Spleen (tissue), 11 donors: ENCODE measurements around the gene PAFAH2. TPM values are rescaled to one million over a fixed set of nuclear protein-coding genes. Genes with fewer than 3 reads are reported as not detected.

Source experiments
- DNase-seq: peaks from one replicate; pipeline ENCODE4 v3.0.0-alpha.2; 2020
- H3K27ac ChIP-seq, 8 donors: fragments of 200-600 bp; sonication (generic) in 7 of 8; 1 replicate in 4 of 8; 2 replicates in 4 of 8; pipeline versions ENCODE4 v1.5.0 to v1.8.0; 2016 to 2021; ENCODE audit warnings: inconsistent platforms in 4 of 8, mild to moderate bottlenecking in 4 of 8, moderate library complexity in 1 of 8
- H3K27me3 ChIP-seq, 7 donors: fragments of 200-600 bp; sonication (generic) in 6 of 7; replicated peaks in 1 of 7; 1 replicate in 4 of 7; 2 replicates in 3 of 7; pipeline versions ENCODE4 v1.5.0 to v1.8.0; 2016 to 2021; ENCODE audit warnings: inconsistent platforms in 3 of 7, mild to moderate bottlenecking in 1 of 7
- H3K36me3 ChIP-seq, 6 donors: fragments of 200-600 bp; sonication (generic) in 5 of 6; 1 replicate in 4 of 6; 2 replicates in 2 of 6; pipeline versions ENCODE4 v1.5.0 to v1.8.0; 2016 to 2021; ENCODE audit warnings: inconsistent platforms in 2 of 6
- H3K4me1 ChIP-seq, 6 donors: fragments of 200-600 bp; sonication (generic) in 5 of 6; 1 replicate in 3 of 6; 2 replicates in 3 of 6; pipeline versions ENCODE4 v1.5.0 to v1.8.0; 2016 to 2021; ENCODE audit warnings: inconsistent platforms in 3 of 6
- H3K4me3 ChIP-seq, 8 donors: fragments of 200-600 bp; sonication (generic) in 7 of 8; 1 replicate in 4 of 8; 2 replicates in 4 of 8; pipeline versions ENCODE4 v1.5.0 to v1.8.0; 2016 to 2021; ENCODE audit warnings: inconsistent platforms in 4 of 8, mild to moderate bottlenecking in 4 of 8, moderate library complexity in 2 of 8
- H3K9me3 ChIP-seq, 8 donors: fragments of 200-600 bp; sonication (generic) in 7 of 8; 1 replicate in 4 of 8; 2 replicates in 4 of 8; pipeline versions ENCODE4 v1.5.0 to v1.8.0; 2016 to 2021; ENCODE audit warnings: inconsistent platforms in 4 of 8
- POLR2A ChIP-seq, 3 donors: fragments of 450-650 bp; IDR thresholded peaks; one replicate each; pipeline ENCODE4 v1.5.1; 2017; ENCODE audit warnings: antibody characterized with exemption in 3 of 3, mild to moderate bottlenecking in 1 of 3
- POLR2AphosphoS5 ChIP-seq, 3 donors: sonication (generic); formaldehyde crosslinking; IDR thresholded peaks; one replicate each; pipeline ENCODE4 v1.5.1; 2017; ENCODE audit warnings: antibody characterized with exemption in 3 of 3
- WGBS, 5 donors: extraction: QIAGEN DNeasy Blood & Tissue Kit in 3 of 5; methylation state at CpG; one replicate each; pipeline versions ENCODE4 v1.1.5 to v1.1.7; 2013 to 2018; 5-methylcytosine and 5-hydroxymethylcytosine counted together
- intact Hi-C: fragments of 100-400 bp; cut with DNase I; formaldehyde crosslinking; loops from one replicate; pipeline ENCODE4 v1.15.0; 2023; ENCODE audit warnings: low total_unique reads
- polyA plus RNA-seq, 3 donors: library from polyadenylated mRNA; stranded (reverse); fragments of 200-250 nt; gene quantifications; one replicate each; pipeline ENCODE4 v1.2.1, GENCODE V29; 2013
- total RNA-seq, 7 donors: library from RNA; depleted of rRNA in 3 of 7; stranded (reverse); fragments of >200 nt in 3 of 7; fragmentation: NEBNext Ultra II Directional in 4 of 7; extraction: Animal tissue kit (Norgen Biotek cat#: 25700) in 4 of 7; gene quantifications; one replicate each; pipeline versions ENCODE4 v1.1.0 to v1.2.1, GENCODE V29; 2016 to 2021
- TF ChIP-seq, protein P1 (sequence below), 11 experiments: fragments of 200-600 bp in 7 of 11; fragments of 450-650 bp in 4 of 11; sonication (generic) in 4 of 11; IDR thresholded peaks in 8 of 11; conservative IDR thresholded peaks in 3 of 11; 1 replicate in 7 of 11; 2 replicates in 4 of 11; pipeline versions ENCODE4 v1.4.0 to v1.8.0; 2016 to 2021; ENCODE audit warnings: antibody characterized with exemption in 11 of 11, inconsistent platforms in 4 of 11, mild to moderate bottlenecking in 1 of 11
- donor health status: healthy with polysubstance abuse.
- donor health status: DM: no; HTN: no; CAD: no; lungs with moderate emphysema.
- donor health status: DM: no; HTN: no; CAD: no.
- donor health status: Bipolar disorder and iron deficiency.
- donor health status: healthy.
- donor health status: DM: no; HTN: no; CAD: no.
- donor health status: DM: yes; HTN: yes; CAD: no.

The PAFAH2 gene
- total and polyA plus RNA-seq, 10 donors = 3.9 to 19.7 (median 13.6) TPM

- Histone ChIP-seq H3K9me3 (no peaks in the 10 kb centered on the region), H3K27me3 (no peaks in the 10 kb centered on the region), H3K4me3 (no peak overlapping the region), H3K4me1 (peaks cover 15 to 43% (median 31%) of the 10 kb centered on the region in 6 donors), H3K36me3 (no peaks in the 10 kb centered on the region), H3K27ac (peak overlapping the region in 1 of 8 donors; percentile 93)
- intact Hi-C loops = loop anchor here (2.0 kb wide), 1 partner anchor 104 kb away; no protein-coding TSS in a partner anchor
- no peak for DNase-seq
- 86 to 91% (median 88%) methylated on average over 18 of the region's 18 CpGs for WGBS, 5 donors
- TF ChIP-seq POLR2A (IDR thresholded peaks at IDR 0.05) (no peak), POLR2AphosphoS5 (IDR thresholded peaks at IDR 0.05) (no peak)
- TF ChIP-seq, protein P1, sequence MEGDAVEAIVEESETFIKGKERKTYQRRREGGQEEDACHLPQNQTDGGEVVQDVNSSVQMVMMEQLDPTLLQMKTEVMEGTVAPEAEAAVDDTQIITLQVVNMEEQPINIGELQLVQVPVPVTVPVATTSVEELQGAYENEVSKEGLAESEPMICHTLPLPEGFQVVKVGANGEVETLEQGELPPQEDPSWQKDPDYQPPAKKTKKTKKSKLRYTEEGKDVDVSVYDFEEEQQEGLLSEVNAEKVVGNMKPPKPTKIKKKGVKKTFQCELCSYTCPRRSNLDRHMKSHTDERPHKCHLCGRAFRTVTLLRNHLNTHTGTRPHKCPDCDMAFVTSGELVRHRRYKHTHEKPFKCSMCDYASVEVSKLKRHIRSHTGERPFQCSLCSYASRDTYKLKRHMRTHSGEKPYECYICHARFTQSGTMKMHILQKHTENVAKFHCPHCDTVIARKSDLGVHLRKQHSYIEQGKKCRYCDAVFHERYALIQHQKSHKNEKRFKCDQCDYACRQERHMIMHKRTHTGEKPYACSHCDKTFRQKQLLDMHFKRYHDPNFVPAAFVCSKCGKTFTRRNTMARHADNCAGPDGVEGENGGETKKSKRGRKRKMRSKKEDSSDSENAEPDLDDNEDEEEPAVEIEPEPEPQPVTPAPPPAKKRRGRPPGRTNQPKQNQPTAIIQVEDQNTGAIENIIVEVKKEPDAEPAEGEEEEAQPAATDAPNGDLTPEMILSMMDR (IDR thresholded peaks at IDR 0.05 in 8 of 11, conservative IDR thresholded peaks at IDR 0.05 in 3 of 11) = no peak
Observed at GRCh38 chr1:25999041-25999800, 1.4 kb upstream of the PAFAH2 start.

DNA sequence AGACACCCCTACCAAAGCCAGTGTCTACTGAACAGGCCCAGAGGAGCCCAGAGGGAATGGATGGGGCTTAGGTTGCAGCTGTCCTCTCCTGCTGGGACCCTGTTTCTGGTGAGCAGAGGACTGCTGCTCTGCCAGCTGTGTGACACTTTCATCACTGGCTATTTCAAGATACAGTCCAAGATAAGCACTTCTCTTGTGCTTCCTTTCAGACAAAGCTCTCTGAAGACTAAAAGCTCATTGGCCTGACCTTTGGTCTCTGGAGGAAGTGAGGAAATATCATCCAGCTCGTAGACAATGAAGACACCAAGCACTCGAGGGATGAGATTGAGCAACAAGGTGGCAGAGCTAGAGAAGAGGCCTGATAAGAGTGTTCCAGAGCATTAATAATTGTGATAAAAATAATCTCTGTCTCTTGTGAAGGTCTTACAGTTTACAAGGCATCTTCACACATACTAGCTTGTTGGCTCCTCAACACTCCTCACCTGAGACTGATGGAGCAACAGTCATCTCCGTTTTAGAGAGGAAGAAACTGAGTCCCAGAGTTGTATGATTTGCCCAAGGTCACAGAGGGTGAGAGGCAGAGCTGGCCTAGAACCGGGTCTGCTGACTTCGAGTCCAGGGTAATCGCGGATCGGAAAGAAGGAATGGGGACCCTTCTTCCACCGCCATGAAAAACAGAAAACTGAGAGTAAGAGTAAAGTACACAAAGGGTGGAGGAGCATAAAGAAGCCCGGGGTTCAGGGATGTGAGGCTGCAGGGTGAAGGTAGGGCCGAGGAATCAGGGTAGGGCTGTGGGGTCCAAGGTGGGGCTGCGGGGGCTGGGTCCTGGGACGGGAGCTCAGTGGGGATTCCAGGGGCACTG is 666 bp downstream of the PAFAH2 start:
- H3K27ac ChIP-seq = peak overlapping the region; percentile 82 to 96 (median 92)
- intact Hi-C loops = no loop called here
- no peaks in the 10 kb centered on the region for H3K9me3 ChIP-seq
- no peaks in the 10 kb centered on the region for H3K27me3 ChIP-seq
- peak; percentile 89 for DNase-seq
- H3K4me1 ChIP-seq = peaks cover 15 to 49% (median 33%) of the 10 kb centered on the region in 6 donors
- TF ChIP-seq, protein P1 (IDR thresholded peaks at IDR 0.05 in 8 of 11, conservative IDR thresholded peaks at IDR 0.05 in 3 of 11) = no peak
- TF ChIP-seq POLR2A (IDR thresholded peaks at IDR 0.05) (no peak), POLR2AphosphoS5 (IDR thresholded peaks at IDR 0.05) (peak in 1 of 3 donors; percentile 70)
- peak overlapping the region; percentile 47 to 81 (median 60) for H3K4me3 ChIP-seq
- 1 to 4% (median 2%) methylated on average over 13 of the region's 13 CpGs for WGBS, 5 donors
- peaks cover 0 to 12% (median 0%) of the 10 kb centered on the region in 6 donors for H3K36me3 ChIP-seq

GRCh38 chr1:25994402-25995150 is 3.3 kb downstream of the PAFAH2 start:
- WGBS, 5 donors = 90 to 99% (median 96%) methylated on average over 3 of the region's 3 CpGs
- H3K4me1 ChIP-seq = peaks cover 29 to 76% (median 57%) of the 10 kb centered on the region in 6 donors
- intact Hi-C loops = no loop called here

More at GRCh38 chr1:25994402-25995150, 3.3 kb downstream of the PAFAH2 start:
- no peak for DNase-seq
- peaks cover 0 to 12% (median 0%) of the 10 kb centered on the region in 6 donors for H3K36me3 ChIP-seq
- H3K27ac ChIP-seq = no peak overlapping the region
- no peaks in the 10 kb centered on the region for H3K27me3 ChIP-seq
- no peaks in the 10 kb centered on the region for H3K9me3 ChIP-seq
- H3K4me3 ChIP-seq = no peak overlapping the region
- TF ChIP-seq POLR2A (IDR thresholded peaks at IDR 0.05) (no peak), POLR2AphosphoS5 (IDR thresholded peaks at IDR 0.05) (no peak)
- TF ChIP-seq, protein P1 (IDR thresholded peaks at IDR 0.05 in 8 of 11, conservative IDR thresholded peaks at IDR 0.05 in 3 of 11) = no peak
